NCI-H1417 (cell line): Measurements from ENCODE around the gene FNDC3B.
"Not testable (repeated sequence)": the region's sequence is repeated elsewhere in the genome, so short reads cannot be mapped to it uniquely, and the experiment has no call there.

Source experiments
- DNase-seq, 3 experiments: peaks; one replicate each; lab custom pipeline; 2025; lab: John Stamatoyannopoulos, UW

FNDC3B gene

GRCh38 chr3:172039436-172040077, at the start of gene FNDC3B:
Gene FNDC3B, plus strand, starts transcription at chr3:172039578. Its CDS starts 72,902 bp downstream, at chr3:172112480.
- peak; percentile 94 to 98 (median 97) for DNase-seq

- not testable (repeated sequence) for DNase-seq
Observed at GRCh38 chr3:171990239-171990638, 49.1 kb upstream of the FNDC3B start.

GRCh38 chr3:171991166-171991565, 48.2 kb upstream of the FNDC3B start:
- no peak for DNase-seq

- DNase-seq: no peak
Observed at GRCh38 chr3:171994646-171995428, 44.5 kb upstream of the FNDC3B start.

- DNase-seq: no peak
Observed at GRCh38 chr3:171995486-171995885, 43.9 kb upstream of the FNDC3B start.

- no peak for DNase-seq
Observed at GRCh38 chr3:171996178-171996817, 43.1 kb upstream of the FNDC3B start.

GRCh38 chr3:171998731-171999130, 40.6 kb upstream of the FNDC3B start:
- DNase-seq: not testable (repeated sequence)

DNA sequence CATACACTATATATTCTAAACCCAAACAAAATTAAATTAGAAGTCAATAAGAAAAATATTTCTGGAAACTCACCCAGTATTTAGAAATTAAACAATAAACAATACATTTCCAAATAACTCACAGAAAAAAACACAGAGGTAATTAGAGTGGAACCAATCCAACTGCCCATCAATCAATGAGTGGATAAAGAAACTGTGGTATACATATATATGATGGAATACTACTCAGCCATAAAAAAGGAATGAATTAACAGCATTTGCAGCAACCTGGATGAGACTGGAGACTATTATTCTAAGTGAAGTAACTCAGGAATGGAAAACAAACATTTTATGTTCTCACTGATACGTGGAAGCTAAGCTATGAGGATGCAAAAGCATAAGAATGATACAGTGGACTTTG, 37.8 kb upstream of the FNDC3B start:
- not testable (repeated sequence) for DNase-seq

- no peak for DNase-seq
Observed at GRCh38 chr3:172002512-172003078, 36.8 kb upstream of the FNDC3B start.

DNA sequence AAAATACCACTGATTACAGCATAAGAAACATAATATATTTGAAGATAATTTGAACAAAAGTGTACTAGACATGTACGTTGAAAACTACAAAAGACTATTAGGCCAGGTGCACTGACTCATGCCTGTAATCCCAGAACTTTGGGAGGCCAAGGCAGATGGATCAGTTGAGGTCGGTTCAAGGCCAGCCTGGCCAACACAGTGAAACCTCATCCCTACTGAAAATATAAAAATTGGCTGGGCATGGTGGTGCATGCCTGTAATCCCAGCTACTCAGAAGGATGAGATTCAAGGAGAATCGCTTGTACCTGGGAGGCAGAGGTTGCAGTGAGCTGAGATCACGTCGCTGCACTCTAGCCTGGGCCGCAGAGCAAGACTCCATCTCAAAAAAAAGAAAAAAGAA, 36.2 kb upstream of the FNDC3B start:
- no peak for DNase-seq

GRCh38 chr3:172007065-172007370, 32.4 kb upstream of the FNDC3B start:
- DNase-seq: no peak

DNA sequence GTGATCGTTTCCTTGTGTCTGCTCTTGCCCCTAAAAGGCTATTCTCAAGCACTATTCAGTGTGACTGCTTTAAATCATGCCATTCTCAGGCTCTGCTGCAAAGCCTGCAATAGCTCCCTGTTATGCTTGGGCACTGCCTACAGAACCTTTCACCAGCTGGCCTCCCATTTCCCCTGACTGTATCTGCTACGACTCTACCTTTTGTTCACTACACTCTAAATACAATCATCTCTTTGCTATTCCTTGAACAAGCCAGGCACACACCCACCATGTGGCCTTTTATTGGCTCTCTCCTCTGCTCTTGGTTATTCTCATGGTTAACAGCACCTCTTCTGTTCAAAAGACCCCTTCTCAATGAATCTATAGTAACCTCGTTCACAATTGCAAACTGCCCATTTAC, 29.6 kb upstream of the FNDC3B start:
- DNase-seq: peak in 1 of 3 experiments; percentile 30

- no peak for DNase-seq
Observed at GRCh38 chr3:172012775-172013174, 26.6 kb upstream of the FNDC3B start.

DNA sequence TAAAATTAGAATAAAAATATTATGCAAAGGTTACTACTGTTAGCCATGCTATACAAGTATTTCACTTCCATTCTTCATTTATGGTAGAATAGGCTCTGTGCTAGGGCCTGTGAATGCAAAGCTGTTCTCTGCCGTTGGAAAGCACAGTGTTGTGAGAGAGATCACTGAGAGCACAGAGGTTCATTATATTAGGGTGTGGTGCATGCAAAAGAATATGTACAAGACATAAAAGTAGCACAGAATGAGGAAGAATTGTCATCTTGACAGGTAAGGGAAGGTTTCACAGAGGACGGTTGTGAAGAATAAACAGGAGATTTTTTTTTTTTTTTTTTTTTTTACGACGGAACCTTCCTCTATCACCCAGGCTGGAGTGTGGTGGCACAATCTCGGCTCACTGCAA, 25.2 kb upstream of the FNDC3B start:
- DNase-seq: no peak

- DNase-seq: no peak
Observed at GRCh38 chr3:172018364-172018763, 21.0 kb upstream of the FNDC3B start.

GRCh38 chr3:172020763-172021162, 18.6 kb upstream of the FNDC3B start:
- no peak for DNase-seq

GRCh38 chr3:172021164-172021563, 18.2 kb upstream of the FNDC3B start:
- no peak for DNase-seq

DNA sequence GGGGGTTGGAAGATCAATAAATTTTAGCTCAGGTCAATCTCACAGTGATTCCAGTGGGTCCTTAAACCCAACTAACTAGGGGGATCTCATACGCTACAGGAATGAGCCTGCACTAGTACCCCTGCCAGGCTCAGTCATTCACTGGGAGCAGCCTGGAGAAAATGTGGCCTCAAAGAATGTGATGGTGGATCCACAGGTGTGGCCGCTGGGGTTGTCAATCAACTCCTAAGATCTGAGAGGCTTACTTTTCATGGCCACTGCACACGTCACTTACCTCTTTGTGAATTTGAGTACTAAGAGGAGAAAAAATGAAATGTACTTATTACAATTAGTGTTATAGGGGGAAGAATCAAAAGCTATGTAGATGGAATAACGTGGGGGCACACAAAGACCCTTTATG, 17.5 kb upstream of the FNDC3B start:
- DNase-seq: no peak

- DNase-seq: no peak
Observed at GRCh38 chr3:172023915-172024314, 15.5 kb upstream of the FNDC3B start.

GRCh38 chr3:172024679-172025078, 14.7 kb upstream of the FNDC3B start:
- DNase-seq: no peak

DNA sequence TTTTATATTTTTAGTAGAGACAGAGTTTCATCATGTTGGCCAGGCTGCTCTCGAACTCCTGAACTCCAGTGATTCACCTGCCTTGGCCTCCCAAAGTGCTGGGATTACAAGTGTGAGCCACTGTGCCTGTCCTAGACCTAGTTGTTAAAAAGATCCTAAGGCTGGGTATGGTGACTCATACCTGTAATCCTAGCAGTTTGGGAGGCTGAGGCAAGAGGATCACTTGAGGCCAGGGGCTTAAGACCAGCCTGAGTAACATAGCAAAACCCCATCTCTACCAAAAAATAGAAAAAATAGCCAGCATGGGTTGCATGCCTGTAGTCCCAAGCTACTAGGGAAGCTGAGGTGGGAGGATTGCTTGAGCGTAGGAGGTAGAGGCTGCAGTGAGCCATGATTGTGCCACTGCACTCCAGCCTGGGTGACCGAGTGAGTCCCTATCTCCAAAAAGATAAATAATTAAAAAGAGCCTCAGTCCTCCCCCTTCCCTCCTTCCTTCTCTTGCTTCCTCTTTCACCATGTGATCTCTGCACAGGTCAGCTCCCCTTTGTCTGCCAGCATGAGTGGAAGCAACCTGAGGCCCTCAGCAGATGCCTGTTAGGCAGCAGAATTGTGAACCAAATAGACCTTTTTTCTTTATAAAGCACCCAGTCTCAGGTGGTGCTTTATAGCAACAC, 9.8 kb upstream of the FNDC3B start:
- DNase-seq: peak in 1 of 3 experiments; percentile 47

DNA sequence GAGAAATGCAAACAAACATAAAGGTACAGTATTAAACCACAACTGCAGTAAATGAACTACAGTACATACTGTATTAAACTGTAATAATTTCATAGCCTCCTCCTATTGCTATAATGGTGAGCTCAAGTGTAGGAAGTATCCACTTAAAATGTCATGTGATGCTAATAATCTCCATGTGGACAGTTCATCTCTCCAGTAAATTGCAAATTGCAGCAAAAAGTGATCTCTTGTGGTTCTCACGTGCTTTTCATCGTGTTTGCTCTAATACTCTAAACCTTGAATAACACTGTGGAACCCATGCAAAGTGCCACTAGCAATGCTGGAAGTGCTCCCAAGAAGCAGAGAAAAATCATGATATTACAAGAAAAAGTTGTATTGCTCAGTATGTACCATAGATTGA, 9.2 kb upstream of the FNDC3B start:
- peak; percentile 6 to 68 (median 24) for DNase-seq
